HEK293 (cell line): ENCODE measurements around the gene RAB10.

Experiments used
- GLI2 ChIP-seq: fragments of 450-650 bp; formaldehyde crosslinking; IDR thresholded peaks from 2 replicates; pipeline ENCODE4; 2017; ENCODE audit warnings: missing biosample characterization, missing genetic modification characterization, low read depth, borderline replicate concordance
- HOXA7 ChIP-seq: sonication (generic); formaldehyde crosslinking; IDR thresholded peaks from 2 replicates; pipeline ENCODE4 v1.8.1; 2022; ENCODE audit warnings: missing genetic modification reagents, borderline replicate concordance
- KLF1 ChIP-seq: fragments of 450-650 bp; formaldehyde crosslinking; IDR thresholded peaks from 2 replicates; pipeline ENCODE4 v1.5.1; 2016; ENCODE audit warnings: missing biosample characterization, missing genetic modification characterization
- SALL2 ChIP-seq: fragments of 450-650 bp; formaldehyde crosslinking; IDR thresholded peaks from 2 replicates; pipeline ENCODE4 v1.5.0; 2017; ENCODE audit warnings: missing biosample characterization, mild to moderate bottlenecking, missing genetic modification characterization, borderline replicate concordance
- SP2 ChIP-seq: fragments of 450-650 bp; formaldehyde crosslinking; IDR thresholded peaks from 2 replicates; pipeline ENCODE4 v1.5.1; 2016; ENCODE audit warnings: missing biosample characterization, missing genetic modification characterization
- SP3 ChIP-seq: fragments of 450-650 bp; formaldehyde crosslinking; IDR thresholded peaks from 2 replicates; pipeline ENCODE4 v1.5.1; 2016; ENCODE audit warnings: missing biosample characterization, missing genetic modification characterization
- TCF7L2 ChIP-seq: IDR thresholded peaks from 2 replicates; pipeline ENCODE4 v1.6.1; 2011; ENCODE audit warnings: low read depth, mild to moderate bottlenecking, inconsistent platforms, low read length, moderate library complexity, borderline replicate concordance
- YY2 ChIP-seq: fragments of 450-650 bp; formaldehyde crosslinking; IDR thresholded peaks from 2 replicates; pipeline ENCODE4 v1.5.1; 2016; ENCODE audit warnings: missing biosample characterization, missing genetic modification characterization
- ZBTB48 ChIP-seq: fragments of 450-650 bp; formaldehyde crosslinking; IDR thresholded peaks from 2 replicates; pipeline ENCODE4 v1.5.1; 2016; ENCODE audit warnings: missing biosample characterization, missing genetic modification characterization
- ZFHX2 ChIP-seq: fragments of 450-650 bp; formaldehyde crosslinking; conservative IDR thresholded peaks from 2 replicates; pipeline ENCODE4 v1.5.1; 2016; ENCODE audit warnings: missing biosample characterization, missing genetic modification characterization
- ZNF169 ChIP-seq: fragments of 450-650 bp; formaldehyde crosslinking; IDR thresholded peaks from 2 replicates; pipeline ENCODE4 v1.5.1; 2016; ENCODE audit warnings: missing biosample characterization, missing genetic modification characterization
- ZNF221 ChIP-seq: fragments of 450-650 bp; formaldehyde crosslinking; IDR thresholded peaks from 2 replicates; pipeline ENCODE4 v1.5.1; 2017; ENCODE audit warnings: missing biosample characterization, missing genetic modification characterization, borderline replicate concordance
- ZNF23 ChIP-seq: fragments of 450-650 bp; formaldehyde crosslinking; IDR thresholded peaks from 2 replicates; pipeline ENCODE4 v1.5.1; 2016; ENCODE audit warnings: missing biosample characterization, missing genetic modification characterization, borderline replicate concordance
- ZNF37A ChIP-seq: fragments of 450-650 bp; IDR thresholded peaks from 2 replicates; pipeline ENCODE4 v1.5.1; 2018; ENCODE audit warnings: missing biosample characterization, missing genetic modification characterization
- ZNF404 ChIP-seq: fragments of 450-650 bp; formaldehyde crosslinking; IDR thresholded peaks from 2 replicates; pipeline ENCODE4 v1.5.1; 2017; ENCODE audit warnings: missing biosample characterization, missing genetic modification characterization
- ZNF433 ChIP-seq: fragments of 450-650 bp; formaldehyde crosslinking; IDR thresholded peaks from 2 replicates; pipeline ENCODE4 v1.5.1; 2016; ENCODE audit warnings: missing biosample characterization, missing genetic modification characterization, low read depth
- ZNF473 ChIP-seq: fragments of 450-650 bp; formaldehyde crosslinking; IDR thresholded peaks from 2 replicates; pipeline ENCODE4 v1.5.1; 2017; ENCODE audit warnings: missing biosample characterization, missing genetic modification characterization
- ZNF510 ChIP-seq: fragments of 450-650 bp; formaldehyde crosslinking; IDR thresholded peaks from 2 replicates; pipeline ENCODE4 v1.5.1; 2018; ENCODE audit warnings: mild to moderate bottlenecking, missing genetic modification characterization, missing biosample characterization; ENCODE audit not compliant: insufficient replicate concordance
- ZNF529 ChIP-seq: fragments of 450-650 bp; formaldehyde crosslinking; IDR thresholded peaks from 2 replicates; pipeline ENCODE4 v1.5.1; 2017; ENCODE audit warnings: missing genetic modification characterization, missing biosample characterization; ENCODE audit not compliant: insufficient replicate concordance
- ZNF596 ChIP-seq: fragments of 450-650 bp; IDR thresholded peaks from 2 replicates; pipeline ENCODE4 v1.5.0; 2018; ENCODE audit warnings: missing biosample characterization, mild to moderate bottlenecking, missing genetic modification characterization, moderate library complexity
- ZNF629 ChIP-seq: fragments of 450-650 bp; formaldehyde crosslinking; IDR thresholded peaks from 2 replicates; pipeline ENCODE4 v1.5.1; 2017; ENCODE audit warnings: missing biosample characterization, missing genetic modification characterization
- ZNF654 ChIP-seq: fragments of 450-650 bp; formaldehyde crosslinking; IDR thresholded peaks from 2 replicates; pipeline ENCODE4 v1.5.1; 2016; ENCODE audit warnings: low read depth, missing biosample characterization, missing genetic modification characterization
- TF ChIP-seq, protein P1 (sequence below): fragments of 450-650 bp; formaldehyde crosslinking; IDR thresholded peaks from 2 replicates; pipeline ENCODE4 v1.5.1; 2017; ENCODE audit warnings: missing biosample characterization, missing genetic modification characterization
- TF ChIP-seq, protein P2 (sequence below): fragments of 450-650 bp; formaldehyde crosslinking; IDR thresholded peaks from 2 replicates; pipeline ENCODE4 v1.5.1; 2016; ENCODE audit warnings: missing biosample characterization, missing genetic modification characterization, low read depth
- TF ChIP-seq, protein P3 (sequence below): fragments of 450-650 bp; formaldehyde crosslinking; IDR thresholded peaks from 2 replicates; pipeline ENCODE4 v1.5.1; 2016; ENCODE audit warnings: missing biosample characterization, missing genetic modification characterization
- TF ChIP-seq, protein P4 (sequence below): fragments of 450-650 bp; formaldehyde crosslinking; IDR thresholded peaks from 2 replicates; pipeline ENCODE4 v1.5.1; 2016; ENCODE audit warnings: missing biosample characterization, missing genetic modification characterization
- TF ChIP-seq, protein P5 (sequence below): fragments of 450-650 bp; formaldehyde crosslinking; IDR thresholded peaks from 2 replicates; pipeline ENCODE4 v1.5.1; 2016; ENCODE audit warnings: missing biosample characterization, missing genetic modification characterization, borderline replicate concordance
- TF ChIP-seq, protein P6 (sequence below): fragments of 450-650 bp; formaldehyde crosslinking; IDR thresholded peaks from 2 replicates; pipeline ENCODE4 v1.5.1; 2016; ENCODE audit warnings: missing biosample characterization, missing genetic modification characterization

RAB10 gene

DNA sequence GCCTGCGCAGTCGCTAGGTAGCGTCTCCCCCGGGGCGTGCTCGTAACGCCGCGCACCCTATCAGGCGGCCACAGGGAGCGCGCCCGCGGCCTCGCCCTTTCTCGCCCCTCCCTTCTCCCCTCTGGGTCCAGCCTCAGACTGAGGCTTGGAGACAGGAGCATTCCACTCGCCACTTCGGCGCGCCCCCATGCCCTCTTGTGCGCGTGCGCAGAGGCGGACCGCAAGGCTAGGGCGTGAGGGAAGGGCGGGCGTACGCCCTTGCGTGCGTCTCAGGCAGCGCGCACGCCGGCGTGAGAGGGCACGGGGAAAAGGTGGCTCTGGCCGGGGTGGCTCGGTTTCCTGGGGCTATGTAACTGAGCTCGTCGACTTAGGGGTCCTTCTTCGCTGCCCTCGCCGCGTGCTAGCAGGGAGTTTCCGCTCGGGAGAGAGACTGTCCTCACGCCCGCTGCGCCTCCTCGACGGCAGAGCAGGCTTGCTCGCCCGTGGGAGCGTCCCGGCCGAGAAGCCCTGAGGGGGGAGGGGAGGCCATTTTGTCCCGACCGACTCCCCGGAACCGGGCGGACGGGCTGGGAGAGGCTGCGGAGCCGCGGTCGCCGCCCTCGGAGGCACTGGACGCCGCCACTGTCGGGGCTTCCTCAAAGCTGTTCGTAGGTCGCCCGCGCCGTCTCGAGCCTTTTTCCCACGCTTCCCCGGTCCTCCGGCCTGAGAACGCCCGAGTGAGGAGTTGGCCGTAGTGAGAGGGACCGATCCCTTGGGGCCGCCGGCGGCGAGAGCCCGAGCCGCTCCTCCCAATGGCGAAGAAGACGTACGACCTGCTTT is at the start of gene RAB10 (continued):
- no peak for TF ChIP-seq ZNF473 (tag by site-specific recombination)
- TF ChIP-seq, protein P1, sequence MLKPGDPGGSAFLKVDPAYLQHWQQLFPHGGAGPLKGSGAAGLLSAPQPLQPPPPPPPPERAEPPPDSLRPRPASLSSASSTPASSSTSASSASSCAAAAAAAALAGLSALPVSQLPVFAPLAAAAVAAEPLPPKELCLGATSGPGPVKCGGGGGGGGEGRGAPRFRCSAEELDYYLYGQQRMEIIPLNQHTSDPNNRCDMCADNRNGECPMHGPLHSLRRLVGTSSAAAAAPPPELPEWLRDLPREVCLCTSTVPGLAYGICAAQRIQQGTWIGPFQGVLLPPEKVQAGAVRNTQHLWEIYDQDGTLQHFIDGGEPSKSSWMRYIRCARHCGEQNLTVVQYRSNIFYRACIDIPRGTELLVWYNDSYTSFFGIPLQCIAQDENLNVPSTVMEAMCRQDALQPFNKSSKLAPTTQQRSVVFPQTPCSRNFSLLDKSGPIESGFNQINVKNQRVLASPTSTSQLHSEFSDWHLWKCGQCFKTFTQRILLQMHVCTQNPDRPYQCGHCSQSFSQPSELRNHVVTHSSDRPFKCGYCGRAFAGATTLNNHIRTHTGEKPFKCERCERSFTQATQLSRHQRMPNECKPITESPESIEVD (tag by site-specific recombination), result no peak
- no peak for TF ChIP-seq ZNF433 (tag by site-specific recombination)
- TF ChIP-seq ZNF654, result no peak
- no peak for TF ChIP-seq ZNF169
- TF ChIP-seq ZNF629 (tag by site-specific recombination), result 0 out of 2 replicates have a peak, but pooled peaks have one; percentile 32
- TF ChIP-seq YY2 (tag by site-specific recombination), result peak; percentile 75
- no peak for TF ChIP-seq ZNF529
- no peak for TF ChIP-seq ZNF510 (tag by site-specific recombination)
- TF ChIP-seq, protein P2, sequence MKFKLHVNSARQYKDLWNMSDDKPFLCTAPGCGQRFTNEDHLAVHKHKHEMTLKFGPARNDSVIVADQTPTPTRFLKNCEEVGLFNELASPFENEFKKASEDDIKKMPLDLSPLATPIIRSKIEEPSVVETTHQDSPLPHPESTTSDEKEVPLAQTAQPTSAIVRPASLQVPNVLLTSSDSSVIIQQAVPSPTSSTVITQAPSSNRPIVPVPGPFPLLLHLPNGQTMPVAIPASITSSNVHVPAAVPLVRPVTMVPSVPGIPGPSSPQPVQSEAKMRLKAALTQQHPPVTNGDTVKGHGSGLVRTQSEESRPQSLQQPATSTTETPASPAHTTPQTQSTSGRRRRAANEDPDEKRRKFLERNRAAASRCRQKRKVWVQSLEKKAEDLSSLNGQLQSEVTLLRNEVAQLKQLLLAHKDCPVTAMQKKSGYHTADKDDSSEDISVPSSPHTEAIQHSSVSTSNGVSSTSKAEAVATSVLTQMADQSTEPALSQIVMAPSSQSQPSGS (tag by site-specific recombination), result no peak
- peak; percentile 92 for TF ChIP-seq SP2
- 0 out of 2 replicates have a peak, but pooled peaks have one; percentile 15 for TF ChIP-seq ZFHX2 (tag by site-specific recombination)
- TF ChIP-seq, protein P3, sequence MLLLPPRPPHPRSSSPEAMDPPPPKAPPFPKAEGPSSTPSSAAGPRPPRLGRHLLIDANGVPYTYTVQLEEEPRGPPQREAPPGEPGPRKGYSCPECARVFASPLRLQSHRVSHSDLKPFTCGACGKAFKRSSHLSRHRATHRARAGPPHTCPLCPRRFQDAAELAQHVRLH (tag by site-specific recombination), result peak; percentile 32; the same call in 1 of the 2 replicates
- no peak for TF ChIP-seq ZNF23 (tag by site-specific recombination)
- no peak for TF ChIP-seq TCF7L2
- TF ChIP-seq HOXA7, result no peak
- TF ChIP-seq ZNF37A (tag by site-specific recombination), result no peak
- no peak for TF ChIP-seq SALL2
- TF ChIP-seq, protein P4, sequence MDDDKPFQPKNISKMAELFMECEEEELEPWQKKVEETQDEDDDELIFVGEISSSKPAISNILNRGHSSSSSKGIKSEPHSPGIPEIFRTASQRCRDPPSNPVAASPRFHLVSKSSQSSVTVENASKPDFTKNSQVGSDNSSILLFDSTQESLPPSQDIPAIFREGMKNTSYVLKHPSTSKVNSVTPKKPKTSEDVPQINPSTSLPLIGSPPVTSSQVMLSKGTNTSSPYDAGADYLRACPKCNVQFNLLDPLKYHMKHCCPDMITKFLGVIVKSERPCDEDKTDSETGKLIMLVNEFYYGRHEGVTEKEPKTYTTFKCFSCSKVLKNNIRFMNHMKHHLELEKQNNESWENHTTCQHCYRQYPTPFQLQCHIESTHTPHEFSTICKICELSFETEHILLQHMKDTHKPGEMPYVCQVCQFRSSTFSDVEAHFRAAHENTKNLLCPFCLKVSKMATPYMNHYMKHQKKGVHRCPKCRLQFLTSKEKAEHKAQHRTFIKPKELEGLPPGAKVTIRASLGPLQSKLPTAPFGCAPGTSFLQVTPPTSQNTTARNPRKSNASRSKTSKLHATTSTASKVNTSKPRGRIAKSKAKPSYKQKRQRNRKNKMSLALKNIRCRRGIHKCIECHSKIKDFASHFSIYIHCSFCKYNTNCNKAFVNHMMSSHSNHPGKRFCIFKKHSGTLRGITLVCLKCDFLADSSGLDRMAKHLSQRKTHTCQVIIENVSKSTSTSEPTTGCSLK (tag by site-specific recombination), result no peak
- no peak for TF ChIP-seq ZNF404
- no peak for TF ChIP-seq GLI2
- TF ChIP-seq, protein P5, sequence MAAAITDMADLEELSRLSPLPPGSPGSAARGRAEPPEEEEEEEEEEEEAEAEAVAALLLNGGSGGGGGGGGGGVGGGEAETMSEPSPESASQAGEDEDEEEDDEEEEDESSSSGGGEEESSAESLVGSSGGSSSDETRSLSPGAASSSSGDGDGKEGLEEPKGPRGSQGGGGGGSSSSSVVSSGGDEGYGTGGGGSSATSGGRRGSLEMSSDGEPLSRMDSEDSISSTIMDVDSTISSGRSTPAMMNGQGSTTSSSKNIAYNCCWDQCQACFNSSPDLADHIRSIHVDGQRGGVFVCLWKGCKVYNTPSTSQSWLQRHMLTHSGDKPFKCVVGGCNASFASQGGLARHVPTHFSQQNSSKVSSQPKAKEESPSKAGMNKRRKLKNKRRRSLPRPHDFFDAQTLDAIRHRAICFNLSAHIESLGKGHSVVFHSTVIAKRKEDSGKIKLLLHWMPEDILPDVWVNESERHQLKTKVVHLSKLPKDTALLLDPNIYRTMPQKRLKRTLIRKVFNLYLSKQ, result no peak
- no peak for TF ChIP-seq ZNF221 (tag by site-specific recombination)
- TF ChIP-seq, protein P6, sequence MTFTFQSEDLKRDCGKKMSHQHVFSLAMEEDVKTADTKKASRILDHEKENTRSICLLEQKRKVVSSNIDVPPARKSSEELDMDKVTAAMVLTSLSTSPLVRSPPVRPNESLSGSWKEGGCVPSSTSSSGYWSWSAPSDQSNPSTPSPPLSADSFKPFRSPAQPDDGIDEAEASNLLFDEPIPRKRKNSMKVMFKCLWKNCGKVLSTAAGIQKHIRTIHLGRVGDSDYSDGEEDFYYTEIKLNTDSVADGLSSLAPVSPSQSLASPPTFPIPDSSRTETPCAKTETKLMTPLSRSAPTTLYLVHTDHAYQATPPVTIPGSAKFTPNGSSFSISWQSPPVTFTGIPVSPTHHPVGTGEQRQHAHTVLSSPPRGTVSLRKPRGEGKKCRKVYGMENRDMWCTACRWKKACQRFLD (tag by site-specific recombination), result no peak
- TF ChIP-seq ZNF596 (tag by site-specific recombination), result no peak
- peak; percentile 81 for TF ChIP-seq SP3 (tag by site-specific recombination)
- TF ChIP-seq KLF1 (tag by site-specific recombination), result peak; percentile 88
- TF ChIP-seq ZBTB48 (tag by site-specific recombination), result peak; percentile 93
